NCI-H510A (cell line): ENCODE measurements around the gene NR2E1.

Experiments
- DNase-seq: peaks from one replicate; lab custom pipeline; 2025; lab: John Stamatoyannopoulos, UW

NR2E1 gene

GRCh38 chr6:108156180-108156937 lies 9.5 kb upstream of the NR2E1 start:
- DNase-seq = no peak

- no peak for DNase-seq
These were observed 8.9 kb upstream of the NR2E1 start for GRCh38 chr6:108156938-108157233.

- no peak for DNase-seq
These were observed 8.4 kb upstream of the NR2E1 start for GRCh38 chr6:108157234-108157980.

GRCh38 chr6:108157981-108158525 lies 7.8 kb upstream of the NR2E1 start:
- DNase-seq = no peak

GRCh38 chr6:108159981-108160380 lies 5.8 kb upstream of the NR2E1 start:
- DNase-seq = no peak

- DNase-seq = no peak
These were observed 4.0 kb upstream of the NR2E1 start for GRCh38 chr6:108161724-108162282.

GRCh38 chr6:108163267-108163643 lies 2.6 kb upstream of the NR2E1 start:
- DNase-seq = no peak

- DNase-seq = no peak
These were observed 1.9 kb upstream of the NR2E1 start for GRCh38 chr6:108163644-108164542.

GRCh38 chr6:108164543-108164814 lies 1.3 kb upstream of the NR2E1 start:
- DNase-seq = no peak

- no peak for DNase-seq
These were observed 761 bp upstream of the NR2E1 start for GRCh38 chr6:108164815-108165706.

- DNase-seq = no peak
These were observed 1.0 kb downstream of the NR2E1 start for GRCh38 chr6:108166664-108167448.

- no peak for DNase-seq
These were observed 1.7 kb downstream of the NR2E1 start for GRCh38 chr6:108167449-108168089.

- no peak for DNase-seq
These were observed 2.3 kb downstream of the NR2E1 start for GRCh38 chr6:108168090-108168463.

- no peak for DNase-seq
These were observed 3.0 kb downstream of the NR2E1 start for GRCh38 chr6:108168501-108169463.

- DNase-seq = no peak
These were observed 3.9 kb downstream of the NR2E1 start for GRCh38 chr6:108169464-108170331.

GRCh38 chr6:108170332-108171290 lies 4.8 kb downstream of the NR2E1 start:
- DNase-seq = no peak
